ENCODE results near the gene PLCD1. TPM values are rescaled to one million over a fixed set of nuclear protein-coding genes. Genes with fewer than 3 reads are reported as not detected.
A peak's percentile ranks its signal among the peaks of the same experiment; 100 is the strongest.
"Not testable (repeated sequence)": the region's sequence is repeated elsewhere in the genome, so short reads cannot be mapped to it uniquely, and the experiment has no call there.

PLCD1 gene
- total RNA-seq: 10 to 100 TPM; 33.3 to 47.5 TPM
- polyA plus RNA-seq (ENCODE audit: insufficient read length in 6 of 6): 10 to 100 TPM; 41.3 to 54.3 (median 44.6) TPM
- long read RNA-seq, donor 1, transcript PLCD1-201 (15 exons, 2,769 nt): major isoform, 5 of 7 reads
- long read RNA-seq, donor 1, partial matches to known transcripts: 0 of 7 reads
- long read RNA-seq, donor 1, other reads (novel, unspliced or antisense): 0 of 7 reads
- long read RNA-seq, donor 2, partial matches to known transcripts: 9 of 11 reads
- long read RNA-seq, donor 2, other reads (novel, unspliced or antisense): 0 of 11 reads
- long read RNA-seq, donor 3, transcript PLCD1-201 (15 exons, 2,769 nt): major isoform, 5 of 6 reads
- long read RNA-seq, donor 3, partial matches to known transcripts: 0 of 6 reads
- long read RNA-seq, donor 3, other reads (novel, unspliced or antisense): 0 of 6 reads
- long read RNA-seq, donor 4, transcript PLCD1-201 (15 exons, 2,769 nt): major isoform, 9 of 16 reads
- long read RNA-seq, donor 4, partial matches to known transcripts: 2 of 16 reads
- long read RNA-seq, donor 4, other reads (novel, unspliced or antisense): 2 of 16 reads
- long read RNA-seq, donor 5, partial matches to known transcripts: 7 of 10 reads
- long read RNA-seq, donor 5, other reads (novel, unspliced or antisense): 0 of 10 reads
- long read RNA-seq, donor 6, transcript PLCD1-201 (15 exons, 2,769 nt): major isoform, 5 of 6 reads
- long read RNA-seq, donor 6, partial matches to known transcripts: 0 of 6 reads
- long read RNA-seq, donor 6, other reads (novel, unspliced or antisense): 0 of 6 reads
- long read RNA-seq, donor 7, partial matches to known transcripts: 0 of 3 reads
- long read RNA-seq, donor 7, other reads (novel, unspliced or antisense): 0 of 3 reads
- long read RNA-seq, donor 8, transcript PLCD1-201 (15 exons, 2,769 nt): major isoform, 5 of 6 reads
- long read RNA-seq, donor 8, partial matches to known transcripts: 0 of 6 reads
- long read RNA-seq, donor 8, other reads (novel, unspliced or antisense): 0 of 6 reads
- long read RNA-seq, donor 9: 0 reads
- long read RNA-seq, donor 10, transcript PLCD1-201 (15 exons, 2,769 nt): major isoform, 6 of 12 reads
- long read RNA-seq, donor 10, partial matches to known transcripts: 1 of 12 reads
- long read RNA-seq, donor 10, other reads (novel, unspliced or antisense): 2 of 12 reads
- long read RNA-seq, donor 11, partial matches to known transcripts: 0 of 6 reads
- long read RNA-seq, donor 11, other reads (novel, unspliced or antisense): 0 of 6 reads
- long read RNA-seq, donor 12, partial matches to known transcripts: 0 of 4 reads
- long read RNA-seq, donor 12, other reads (novel, unspliced or antisense): 0 of 4 reads

DNA sequence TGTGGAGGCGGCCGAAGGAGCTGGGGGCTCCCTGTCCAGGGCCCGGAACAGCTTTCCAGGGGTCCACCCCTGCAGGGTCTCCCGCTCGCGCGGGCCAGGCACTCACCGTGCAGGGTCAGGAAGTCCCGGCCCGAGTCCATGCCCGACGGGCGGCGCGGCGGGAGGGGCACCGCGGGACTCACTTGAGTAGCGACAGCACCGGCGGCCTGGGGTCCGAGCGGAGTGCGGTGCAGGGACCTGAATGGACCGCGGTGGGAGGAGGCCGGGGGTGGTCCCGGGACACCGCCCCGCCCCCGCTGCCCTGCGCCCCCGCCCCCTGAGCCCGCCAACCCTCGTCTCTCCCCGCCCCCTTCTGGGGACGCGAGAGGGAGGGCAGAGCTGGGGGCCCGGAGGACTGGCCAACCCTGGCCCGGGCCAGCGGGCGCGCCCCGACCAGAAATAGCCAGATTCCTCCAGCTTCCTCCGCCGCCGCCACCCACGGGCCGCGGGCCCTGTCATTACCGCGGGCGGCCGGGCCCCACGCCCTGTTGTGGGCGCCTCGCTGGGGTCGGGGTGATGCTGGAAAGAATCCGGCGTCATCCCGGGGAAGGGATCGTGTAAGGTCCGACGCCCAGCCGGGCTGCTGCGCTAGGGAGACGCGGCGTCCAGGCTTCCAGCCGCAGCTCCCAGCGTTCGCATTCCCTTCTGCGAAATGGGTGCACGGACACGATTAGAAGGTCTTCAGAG, at the start of gene PLCD1:
Gene PLCD1 (minus strand): TSS at position 243 of the 726 bp plus-strand sequence. CDS start 103 bp downstream, at position 140.
- peak; percentile 84 to 93 (median 90) for DNase-seq
- Histone ChIP-seq H3K4me3 (peak within 1 kb of the TSS; percentile 64 to 71), H3K9me3 (no peaks in the 10 kb centered on the region), H3K36me3 (no peaks in the 10 kb centered on the region), H3K27ac (peak within 1 kb of the TSS; percentile 71 to 80), H3K27me3 (peaks cover 0 to 35% of the 10 kb centered on the region in 2 donors), H3K4me1 (peaks cover 22 to 52% of the 10 kb centered on the region in 2 donors)
- TF ChIP-seq, protein P1, sequence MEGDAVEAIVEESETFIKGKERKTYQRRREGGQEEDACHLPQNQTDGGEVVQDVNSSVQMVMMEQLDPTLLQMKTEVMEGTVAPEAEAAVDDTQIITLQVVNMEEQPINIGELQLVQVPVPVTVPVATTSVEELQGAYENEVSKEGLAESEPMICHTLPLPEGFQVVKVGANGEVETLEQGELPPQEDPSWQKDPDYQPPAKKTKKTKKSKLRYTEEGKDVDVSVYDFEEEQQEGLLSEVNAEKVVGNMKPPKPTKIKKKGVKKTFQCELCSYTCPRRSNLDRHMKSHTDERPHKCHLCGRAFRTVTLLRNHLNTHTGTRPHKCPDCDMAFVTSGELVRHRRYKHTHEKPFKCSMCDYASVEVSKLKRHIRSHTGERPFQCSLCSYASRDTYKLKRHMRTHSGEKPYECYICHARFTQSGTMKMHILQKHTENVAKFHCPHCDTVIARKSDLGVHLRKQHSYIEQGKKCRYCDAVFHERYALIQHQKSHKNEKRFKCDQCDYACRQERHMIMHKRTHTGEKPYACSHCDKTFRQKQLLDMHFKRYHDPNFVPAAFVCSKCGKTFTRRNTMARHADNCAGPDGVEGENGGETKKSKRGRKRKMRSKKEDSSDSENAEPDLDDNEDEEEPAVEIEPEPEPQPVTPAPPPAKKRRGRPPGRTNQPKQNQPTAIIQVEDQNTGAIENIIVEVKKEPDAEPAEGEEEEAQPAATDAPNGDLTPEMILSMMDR (IDR thresholded peaks at IDR 0.05): no peak
- intact Hi-C loops (cut with DNase I): no loop called here
- peak; percentile 57 for ATAC-seq

DNA sequence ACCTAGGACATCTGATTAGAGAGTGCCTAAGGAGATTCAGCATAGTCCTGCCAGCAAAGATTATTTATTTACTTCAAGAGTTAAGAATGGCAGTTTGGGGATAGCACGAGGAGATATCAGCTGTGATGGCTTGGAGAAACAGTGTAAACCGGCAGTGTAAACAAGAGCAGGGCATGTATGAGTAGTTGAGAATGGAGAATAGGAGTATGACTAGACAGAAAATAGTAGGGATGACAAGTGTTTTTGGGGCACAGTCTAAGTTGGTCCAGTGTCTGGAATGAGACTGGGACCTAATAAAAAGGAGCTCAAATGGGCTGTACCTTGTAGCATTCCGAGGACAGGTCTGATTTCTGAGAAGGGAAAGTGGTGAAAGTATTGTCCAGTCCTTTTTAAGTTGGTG, 47.6 kb upstream of the PLCD1 start:
- H3K27ac ChIP-seq; H3K4me3 ChIP-seq; DNase-seq; H3K4me1 ChIP-seq; H3K27me3 ChIP-seq; ATAC-seq; H3K9me3 ChIP-seq; intact Hi-C loops (cut with DNase I); H3K36me3 ChIP-seq: not testable (repeated sequence)

DNA sequence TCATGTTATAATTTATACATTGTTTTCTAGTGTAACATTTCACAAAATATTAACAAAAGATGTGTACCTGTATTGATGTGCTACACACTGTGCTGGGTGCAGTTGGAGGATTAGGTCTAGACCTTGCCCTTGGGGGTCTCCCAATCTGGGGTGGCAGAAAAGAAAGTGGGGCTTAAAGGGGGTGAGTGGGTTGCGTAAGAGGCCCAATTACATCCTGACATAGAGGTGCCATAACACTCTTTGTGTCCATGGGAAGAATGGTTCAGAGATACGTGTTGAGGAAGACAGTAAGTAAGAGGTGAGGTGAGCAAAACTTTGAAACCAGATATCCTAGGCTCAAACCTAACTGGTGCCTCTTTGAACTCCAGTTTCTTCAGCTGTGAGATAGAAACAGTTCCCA, 40.6 kb upstream of the PLCD1 start:
- Histone ChIP-seq H3K27me3 (no peaks in the 10 kb centered on the region), H3K4me1 (no peaks in the 10 kb centered on the region), H3K4me3 (no peak overlapping the region), H3K36me3 (no peaks in the 10 kb centered on the region), H3K9me3 (no peaks in the 10 kb centered on the region), H3K27ac (no peak overlapping the region)
- ATAC-seq: no peak
- TF ChIP-seq, protein P1 (IDR thresholded peaks at IDR 0.05): no peak
- DNase-seq: no peak
- intact Hi-C loops (cut with DNase I): no loop called here

DNA sequence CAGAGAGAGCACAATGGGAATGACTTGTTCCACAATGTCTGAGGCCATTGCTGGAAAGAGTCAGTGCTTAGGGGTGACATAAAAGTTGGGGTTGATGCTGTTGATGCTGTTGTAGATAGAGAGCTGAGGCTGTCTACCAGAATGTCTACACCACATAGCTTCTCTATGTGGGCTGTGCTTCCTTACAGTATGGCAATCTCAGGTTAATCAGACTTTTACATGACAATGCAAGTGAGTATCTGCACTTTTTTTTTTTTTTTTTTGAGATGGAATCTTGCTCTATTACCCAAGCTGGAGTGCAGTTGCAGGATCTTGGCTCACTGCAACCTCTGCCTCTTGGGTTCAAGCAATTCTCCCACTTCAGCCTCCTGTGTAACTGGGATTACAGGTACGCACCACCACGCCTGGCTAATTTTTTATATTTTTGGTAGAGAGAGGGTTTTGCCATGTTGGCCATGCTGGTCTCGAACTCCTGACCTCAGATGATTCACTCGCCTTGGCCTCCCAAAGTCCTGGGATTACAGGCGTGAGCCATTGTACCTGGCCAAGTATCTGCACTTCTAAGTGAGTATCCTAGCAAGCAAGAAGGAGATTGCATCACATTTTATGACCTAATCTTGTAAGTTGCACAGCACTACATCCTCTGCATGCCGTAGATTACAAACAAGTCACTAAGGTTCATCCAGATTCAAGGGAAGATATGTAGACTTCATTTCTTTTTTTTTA, 38.2 kb upstream of the PLCD1 start:
- DNase-seq (no peak), ATAC-seq (peak; percentile 60)
- H3K27ac ChIP-seq: no peak overlapping the region
- H3K27me3 ChIP-seq: no peaks in the 10 kb centered on the region
- H3K4me1 ChIP-seq: no peaks in the 10 kb centered on the region
- intact Hi-C loops (cut with DNase I): no loop called here
- no peaks in the 10 kb centered on the region for H3K36me3 ChIP-seq
- no peaks in the 10 kb centered on the region for H3K9me3 ChIP-seq
- H3K4me3 ChIP-seq: no peak overlapping the region
- TF ChIP-seq, protein P1 (IDR thresholded peaks at IDR 0.05): no peak

DNA sequence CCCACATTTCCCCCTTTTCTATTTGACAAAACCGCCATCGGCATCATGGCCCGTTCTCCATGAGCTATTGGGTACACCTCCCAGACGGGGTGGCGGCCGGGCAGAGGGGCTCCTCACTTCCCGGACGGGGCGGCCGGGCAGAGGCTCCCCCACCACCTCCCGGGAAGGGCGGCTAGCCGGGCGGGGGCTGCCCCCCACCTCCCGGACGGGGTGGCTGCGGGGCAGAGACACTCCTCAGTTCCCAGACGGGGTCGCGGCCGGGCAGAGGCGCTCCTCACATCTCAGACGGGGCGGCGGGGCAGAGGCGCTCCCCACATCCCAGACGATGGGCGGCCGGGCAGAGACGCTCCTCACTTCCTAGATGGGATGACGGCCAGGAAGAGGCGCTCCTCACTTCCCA, 35.0 kb upstream of the PLCD1 start:
- H3K27ac ChIP-seq; H3K36me3 ChIP-seq; H3K27me3 ChIP-seq; ATAC-seq; H3K9me3 ChIP-seq; intact Hi-C loops (cut with DNase I); DNase-seq; H3K4me3 ChIP-seq; H3K4me1 ChIP-seq: not testable (repeated sequence)
